Mucosa of descending colon (tissue), 3 donors: Measurements from ENCODE around the gene ADRB1. TPM values are rescaled to one million over a fixed set of nuclear protein-coding genes. Genes with fewer than 3 reads are reported as not detected.

ENCODE experiments used
- ATAC-seq: fragments of 200-7000 bp; cut with Tn5 transposase; one replicate; pipeline ENCODE4 v1.9.1; 2020; ENCODE audit warnings: mild to moderate bottlenecking, moderate library complexity
- DNase-seq, 3 donors: peaks; one replicate each; pipeline ENCODE4 v3.0.0-alpha.2; 2020
- H3K36me3 ChIP-seq: fragments of 200-600 bp; one replicate; pipeline ENCODE4 v1.8.0; 2021; ENCODE audit warnings: low read depth, mild to moderate bottlenecking
- H3K4me1 ChIP-seq: fragments of 200-600 bp; one replicate; pipeline ENCODE4 v1.8.0; 2021; ENCODE audit warnings: low read depth, mild to moderate bottlenecking
- H3K4me3 ChIP-seq: fragments of 200-600 bp; one replicate; pipeline ENCODE4 v1.8.0; 2021; ENCODE audit warnings: mild to moderate bottlenecking
- H3K9me3 ChIP-seq: fragments of 200-600 bp; one replicate; pipeline ENCODE4 v1.8.0; 2021; ENCODE audit warnings: mild to moderate bottlenecking
- CTCF ChIP-seq: fragments of 200-600 bp; IDR thresholded peaks from one replicate; pipeline ENCODE4 v1.8.0; 2022; ENCODE audit warnings: antibody characterized with exemption, mild to moderate bottlenecking
- intact Hi-C, 2 donors: fragments of 100-400 bp; cut with DNase I in 1 of 2; cut with micrococcal nuclease in 1 of 2; formaldehyde crosslinking; loops; one replicate each; pipeline versions ENCODE4 v1.11.0 to v1.11.1; 2022; cut with DNase I, micrococcal nuclease
- total RNA-seq, 3 donors: library from RNA; stranded (reverse); fragmentation: NEBNext Ultra II Directional in 2 of 3; extraction: Animal tissue kit (Norgen Biotek cat#: 25700) in 2 of 3; gene quantifications; one replicate each; pipeline versions ENCODE4 v1.2.1 to v1.2.4, GENCODE V29; 2021 to 2023
- donor health status: DM: no; HTN: no; CAD: no; lungs with moderate emphysema.
- donor health status: DM: no; HTN: no; CAD: no.
- donor health status: DM: no; HTN: yes; CAD: no.

The ADRB1 gene
- total RNA-seq, 3 donors from 2014 or later: 1.5 to 2.8 (median 1.8) TPM

GRCh38 chr10:114064151-114065048 is 20.7 kb downstream of the ADRB1 start:
- intact Hi-C loops: no loop called here
- DNase-seq (no peak), ATAC-seq (no peak)
- no peaks in the 10 kb centered on the region for H3K4me1 ChIP-seq
- no peak overlapping the region for H3K4me3 ChIP-seq
- H3K9me3 ChIP-seq: no peaks in the 10 kb centered on the region
- no peak for TF ChIP-seq CTCF
- no peaks in the 10 kb centered on the region for H3K36me3 ChIP-seq

- DNase-seq (no peak), ATAC-seq (no peak)
- Histone ChIP-seq H3K9me3 (no peaks in the 10 kb centered on the region), H3K4me3 (no peak overlapping the region), H3K4me1 (no peaks in the 10 kb centered on the region), H3K36me3 (no peaks in the 10 kb centered on the region)
- no peak for TF ChIP-seq CTCF
- intact Hi-C loops: no loop called here
Observed at GRCh38 chr10:114065049-114065435, 21.4 kb downstream of the ADRB1 start.

- intact Hi-C loops: no loop called here
- no peak for ATAC-seq
- H3K4me3 ChIP-seq: no peak overlapping the region
Observed at GRCh38 chr10:114068054-114068707, 24.5 kb downstream of the ADRB1 start.

GRCh38 chr10:114070710-114071109 is 27.0 kb downstream of the ADRB1 start:
- no peaks in the 10 kb centered on the region for H3K9me3 ChIP-seq
- TF ChIP-seq CTCF: no peak
- intact Hi-C loops: no loop called here
- H3K4me1 ChIP-seq: no peaks in the 10 kb centered on the region
- H3K36me3 ChIP-seq: no peaks in the 10 kb centered on the region
- no peak overlapping the region for H3K4me3 ChIP-seq
- no peak for DNase-seq
- ATAC-seq: no peak

More at GRCh38 chr10:114068054-114068707, 24.5 kb downstream of the ADRB1 start:
- no peaks in the 10 kb centered on the region for H3K9me3 ChIP-seq
- TF ChIP-seq CTCF: no peak
- H3K4me1 ChIP-seq: no peaks in the 10 kb centered on the region
- DNase-seq: no peak
- no peaks in the 10 kb centered on the region for H3K36me3 ChIP-seq

GRCh38 chr10:114071178-114071577 is 27.5 kb downstream of the ADRB1 start:
- Histone ChIP-seq H3K9me3 (no peaks in the 10 kb centered on the region), H3K4me3 (no peak overlapping the region), H3K36me3 (no peaks in the 10 kb centered on the region), H3K4me1 (no peaks in the 10 kb centered on the region)
- ATAC-seq: no peak
- no peak for TF ChIP-seq CTCF
- intact Hi-C loops: no loop called here
- no peak for DNase-seq
